HEK293 (cell line): ENCODE results near the gene FAM98C.

ENCODE experiments used
- CTCF ChIA-PET: fragments of 350-600 bp; formaldehyde crosslinking; extraction: SDS; loops from one replicate; lab custom pipeline; 2021; ENCODE audit warnings: antibody characterized with exemption; lab: Yijun Ruan, JAX
- POLR2A ChIA-PET: fragments of 300-600 bp; formaldehyde crosslinking; extraction: SDS; loops from one replicate; lab custom pipeline; 2020; ENCODE audit warnings: antibody characterized with exemption, inconsistent platforms; lab: Yijun Ruan, JAX
- H3K27ac ChIP-seq: fragments of 200-500 bp; sonication (Bioruptor generic); 2 replicates; pipeline ENCODE4 v1.5.1; 2014; ENCODE audit warnings: low read depth, low read length, control low read depth, inconsistent platforms; ENCODE audit errors: extremely low read depth
- H3K36me3 ChIP-seq, 2 experiments: fragments of 200-500 bp in 1 of 2; sonication (Bioruptor generic) in 1 of 2; 1 replicate in 1 of 2; 2 replicates in 1 of 2; pipeline ENCODE4 v1.5.1; 2014 to 2017; ENCODE audit warnings: inconsistent platforms in 2 of 2, low read length in 2 of 2; ENCODE audit not compliant: control insufficient read depth in 2 of 2, insufficient read depth in 1 of 2
- H3K4me1 ChIP-seq: fragments of 200-500 bp; sonication (Bioruptor generic); 2 replicates; pipeline ENCODE4 v1.5.1; 2014; ENCODE audit warnings: mild to moderate bottlenecking, low read length, inconsistent platforms; ENCODE audit not compliant: control insufficient read depth, insufficient read depth
- H3K4me3 ChIP-seq: 2 replicates; pipeline ENCODE4 v1.5.1; 2011; ENCODE audit warnings: low read depth, mild to moderate bottlenecking, control low read depth, low read length, moderate library complexity
- H3K9me3 ChIP-seq: fragments of 200-500 bp; sonication (Bioruptor generic); 2 replicates; pipeline ENCODE4 v1.5.1; 2014; ENCODE audit warnings: low read depth, low read length, inconsistent platforms; ENCODE audit not compliant: control insufficient read depth, insufficient read depth
- GFI1B ChIP-seq: fragments of 450-650 bp; formaldehyde crosslinking; IDR thresholded peaks from 2 replicates; pipeline ENCODE4 v1.5.1; 2016; ENCODE audit warnings: missing biosample characterization, missing genetic modification characterization
- KLF1 ChIP-seq: fragments of 450-650 bp; formaldehyde crosslinking; IDR thresholded peaks from 2 replicates; pipeline ENCODE4 v1.5.1; 2016; ENCODE audit warnings: missing biosample characterization, missing genetic modification characterization
- PATZ1 ChIP-seq: fragments of 450-650 bp; formaldehyde crosslinking; IDR thresholded peaks from 2 replicates; pipeline ENCODE4 v1.5.1; 2016; ENCODE audit warnings: missing biosample characterization, missing genetic modification characterization
- PBX3 ChIP-seq: sonication (generic); formaldehyde crosslinking; IDR thresholded peaks from 2 replicates; pipeline ENCODE4 v1.8.1; 2022; ENCODE audit warnings: mild to moderate bottlenecking, moderate library complexity, missing genetic modification reagents
- PRDM10 ChIP-seq: fragments of 450-650 bp; formaldehyde crosslinking; IDR thresholded peaks from 2 replicates; pipeline ENCODE4 v1.5.1; 2016; ENCODE audit warnings: missing biosample characterization, missing genetic modification characterization
- SCRT1 ChIP-seq: fragments of 450-650 bp; formaldehyde crosslinking; IDR thresholded peaks from 2 replicates; pipeline ENCODE4 v1.5.1; 2016; ENCODE audit warnings: missing biosample characterization, missing genetic modification characterization, borderline replicate concordance
- ZBTB10 ChIP-seq: fragments of 450-650 bp; formaldehyde crosslinking; IDR thresholded peaks from 2 replicates; pipeline ENCODE4 v1.5.1; 2016; ENCODE audit warnings: missing biosample characterization, missing genetic modification characterization
- ZFHX2 ChIP-seq: fragments of 450-650 bp; formaldehyde crosslinking; conservative IDR thresholded peaks from 2 replicates; pipeline ENCODE4 v1.5.1; 2016; ENCODE audit warnings: missing biosample characterization, missing genetic modification characterization
- ZNF148 ChIP-seq: fragments of 450-650 bp; formaldehyde crosslinking; IDR thresholded peaks from 2 replicates; pipeline ENCODE4 v1.5.0; 2017; ENCODE audit warnings: missing biosample characterization, missing genetic modification characterization, borderline replicate concordance
- ZNF169 ChIP-seq: fragments of 450-650 bp; formaldehyde crosslinking; IDR thresholded peaks from 2 replicates; pipeline ENCODE4 v1.5.1; 2016; ENCODE audit warnings: missing biosample characterization, missing genetic modification characterization
- ZNF184 ChIP-seq: fragments of 450-650 bp; IDR thresholded peaks from 2 replicates; pipeline ENCODE4 v1.5.1; 2018; ENCODE audit warnings: missing biosample characterization, mild to moderate bottlenecking, missing genetic modification characterization
- ZNF24 ChIP-seq: fragments of 450-650 bp; formaldehyde crosslinking; IDR thresholded peaks from 2 replicates; pipeline ENCODE4 v1.5.1; 2016; ENCODE audit warnings: missing biosample characterization, missing genetic modification characterization
- ZNF26 ChIP-seq: fragments of 450-650 bp; formaldehyde crosslinking; IDR thresholded peaks from 2 replicates; pipeline ENCODE4 v1.5.1; 2016; ENCODE audit warnings: missing biosample characterization, missing genetic modification characterization
- ZNF449 ChIP-seq: fragments of 450-650 bp; formaldehyde crosslinking; IDR thresholded peaks from 2 replicates; pipeline ENCODE4 v1.5.1; 2017; ENCODE audit warnings: missing biosample characterization, mild to moderate bottlenecking, missing genetic modification characterization, moderate library complexity
- ZNF585B ChIP-seq: fragments of 450-650 bp; formaldehyde crosslinking; IDR thresholded peaks from 2 replicates; pipeline ENCODE4 v1.5.1; 2016; ENCODE audit warnings: missing biosample characterization, missing genetic modification characterization
- ZNF626 ChIP-seq: fragments of 450-650 bp; sonication (Bioruptor Pico); formaldehyde crosslinking; IDR thresholded peaks from 2 replicates; pipeline ENCODE4 v1.5.1; 2018; ENCODE audit warnings: missing biosample characterization, missing genetic modification characterization, inconsistent platforms
- ZNF777 ChIP-seq: fragments of 450-650 bp; formaldehyde crosslinking; IDR thresholded peaks from 2 replicates; pipeline ENCODE4 v1.5.1; 2017; ENCODE audit warnings: missing biosample characterization, missing genetic modification characterization, borderline replicate concordance
- ZNF792 ChIP-seq: fragments of 450-650 bp; formaldehyde crosslinking; IDR thresholded peaks from 2 replicates; pipeline ENCODE4 v1.5.1; 2016; ENCODE audit warnings: missing biosample characterization, missing genetic modification characterization

Gene FAM98C

GRCh38 chr19:38361633-38362075 is 41.2 kb upstream of the FAM98C start (continued):
- TF ChIP-seq ZNF449 (peak; percentile 82; the same call in 1 of the 2 replicates), ZNF585B (tag by site-specific recombination) (no peak)

- ChIA-PET POLR2A (interaction anchor here (0.6 to 2.8 kb wide), 15 partner anchors 9 to 1040 kb away, joined by 3 to 49 read pairs (median 5); partner anchors contain the start of genes EIF3K, FAM98C, GGN and KCNK6), CTCF (interaction anchor here (0.6 to 1.4 kb wide), 8 partner anchors 12 to 1855 kb away, joined by 3 to 5 read pairs (median 4); partner anchors contain the start of genes CATSPERG, FAM98C and PSMD8)
- no peaks in the 10 kb centered on the region; a peak in 1 of 3 replicates for H3K36me3 ChIP-seq
- peak overlapping the region; percentile 55 for H3K4me3 ChIP-seq
- H3K4me1 ChIP-seq, result peaks cover 10% of the 10 kb centered on the region
- H3K9me3 ChIP-seq, result no peaks in the 10 kb centered on the region
- peak overlapping the region; percentile 58 for H3K27ac ChIP-seq
- peak; percentile 75 for TF ChIP-seq ZNF24 (tag by site-specific recombination)
- peak; percentile 94 for TF ChIP-seq PATZ1
- peak; percentile 86 for TF ChIP-seq PRDM10 (tag by site-specific recombination)
- no peak; the same call in 1 of the 2 replicates for TF ChIP-seq GFI1B (tag by site-specific recombination)
- no peak; the same call in 1 of the 2 replicates for TF ChIP-seq PBX3 (CRISPR knock-in tag)
- no peak for TF ChIP-seq ZNF148
- peak; percentile 97 for TF ChIP-seq ZFHX2 (tag by site-specific recombination)
- TF ChIP-seq ZBTB10 (tag by site-specific recombination), result peak; percentile 98
- TF ChIP-seq ZNF169 (tag by site-specific recombination), result no peak
- no peak for TF ChIP-seq ZNF184
- TF ChIP-seq ZNF26, result no peak
- peak; percentile 29; the same call in 1 of the 2 replicates for TF ChIP-seq ZNF777 (tag by site-specific recombination)
- 0 out of 2 replicates have a peak, but pooled peaks have one; percentile 77 for TF ChIP-seq ZNF792
- peak; percentile 90 for TF ChIP-seq KLF1 (tag by site-specific recombination)
- TF ChIP-seq SCRT1 (tag by site-specific recombination), result no peak
- TF ChIP-seq ZNF626 (tag by site-specific recombination), result no peak
These were observed 40.6 kb upstream of the FAM98C start for GRCh38 chr19:38362076-38362945.
